Colonic mucosa (tissue), 4 donors: ENCODE measurements around the gene PKP3. TPM values are rescaled to one million over a fixed set of nuclear protein-coding genes. Genes with fewer than 3 reads are reported as not detected.

Source experiments
- DNase-seq: peaks from one replicate; pipeline ENCODE4 v3.0.0-alpha.2; 2020
- H3K27ac ChIP-seq: fragments of 200-600 bp; one replicate; pipeline ENCODE4 v1.8.0; 2021
- H3K27me3 ChIP-seq: fragments of 200-600 bp; one replicate; pipeline ENCODE4 v1.8.0; 2021
- H3K36me3 ChIP-seq: fragments of 200-600 bp; one replicate; pipeline ENCODE4 v1.8.0; 2021
- H3K4me1 ChIP-seq: fragments of 200-600 bp; one replicate; pipeline ENCODE4 v1.8.0; 2021; ENCODE audit warnings: mild to moderate bottlenecking
- H3K4me3 ChIP-seq: fragments of 200-600 bp; one replicate; pipeline ENCODE4 v1.8.0; 2021
- H3K9ac ChIP-seq, 2 donors: one replicate each; pipeline ENCODE4 v1.7.0; 2013; ENCODE audit warnings: control low read depth in 2 of 2, low read depth in 2 of 2, low read length in 2 of 2
- H3K9me3 ChIP-seq: fragments of 200-600 bp; one replicate; pipeline ENCODE4 v1.8.0; 2021
- intact Hi-C: fragments of 100-400 bp; cut with DNase I; formaldehyde crosslinking; loops from one replicate; pipeline ENCODE4 v1.14.1; 2022
- total RNA-seq, 2 donors: library from RNA; stranded (reverse); fragmentation: NEBNext Ultra II Directional in 1 of 2; extraction: Animal tissue kit (Norgen Biotek cat#: 25700) in 1 of 2; gene quantifications; one replicate each; pipeline ENCODE4 v1.2.1, GENCODE V29; 2021
- TF ChIP-seq, protein P1 (sequence below): fragments of 200-600 bp; IDR thresholded peaks from one replicate; pipeline ENCODE4 v1.8.0; 2022; ENCODE audit warnings: antibody characterized with exemption, mild to moderate bottlenecking
- donor health status: healthy.
- donor health status: DM: no; HTN: no; CAD: no.
- donor health status: DM: no; HTN: no; CAD: no.

The PKP3 gene
- total RNA-seq, 2 donors from 2014 or later, result 167 to 247 TPM

DNA sequence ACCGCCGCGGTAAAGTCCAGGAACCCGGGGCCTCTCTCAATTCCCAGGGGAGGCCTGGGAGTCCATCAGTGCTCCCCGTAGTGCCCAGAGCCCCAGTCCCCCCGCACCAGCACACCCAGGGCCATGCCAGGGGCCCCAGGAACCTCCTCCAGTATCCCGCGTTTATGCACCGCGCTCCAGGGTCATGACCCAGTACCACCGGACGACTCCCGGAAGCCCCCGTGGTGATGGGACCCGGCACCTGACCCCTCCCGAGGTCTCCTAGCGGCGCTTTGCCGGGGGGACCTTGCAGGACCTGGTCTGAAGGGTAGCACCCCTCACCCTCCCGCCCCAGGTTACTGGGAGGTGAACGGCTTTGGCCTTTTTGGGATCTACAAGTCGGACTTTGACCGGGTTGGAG lies 13.5 kb upstream of the PKP3 start:
- Histone ChIP-seq H3K9me3 (no peaks in the 10 kb centered on the region), H3K27me3 (no peaks in the 10 kb centered on the region), H3K4me3 (no peak overlapping the region), H3K4me1 (no peaks in the 10 kb centered on the region), H3K27ac (no peak overlapping the region), H3K9ac (no peak overlapping the region), H3K36me3 (no peaks in the 10 kb centered on the region)
- intact Hi-C loops, result no loop called here
- no peak for DNase-seq
- TF ChIP-seq, protein P1, sequence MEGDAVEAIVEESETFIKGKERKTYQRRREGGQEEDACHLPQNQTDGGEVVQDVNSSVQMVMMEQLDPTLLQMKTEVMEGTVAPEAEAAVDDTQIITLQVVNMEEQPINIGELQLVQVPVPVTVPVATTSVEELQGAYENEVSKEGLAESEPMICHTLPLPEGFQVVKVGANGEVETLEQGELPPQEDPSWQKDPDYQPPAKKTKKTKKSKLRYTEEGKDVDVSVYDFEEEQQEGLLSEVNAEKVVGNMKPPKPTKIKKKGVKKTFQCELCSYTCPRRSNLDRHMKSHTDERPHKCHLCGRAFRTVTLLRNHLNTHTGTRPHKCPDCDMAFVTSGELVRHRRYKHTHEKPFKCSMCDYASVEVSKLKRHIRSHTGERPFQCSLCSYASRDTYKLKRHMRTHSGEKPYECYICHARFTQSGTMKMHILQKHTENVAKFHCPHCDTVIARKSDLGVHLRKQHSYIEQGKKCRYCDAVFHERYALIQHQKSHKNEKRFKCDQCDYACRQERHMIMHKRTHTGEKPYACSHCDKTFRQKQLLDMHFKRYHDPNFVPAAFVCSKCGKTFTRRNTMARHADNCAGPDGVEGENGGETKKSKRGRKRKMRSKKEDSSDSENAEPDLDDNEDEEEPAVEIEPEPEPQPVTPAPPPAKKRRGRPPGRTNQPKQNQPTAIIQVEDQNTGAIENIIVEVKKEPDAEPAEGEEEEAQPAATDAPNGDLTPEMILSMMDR, result no peak

DNA sequence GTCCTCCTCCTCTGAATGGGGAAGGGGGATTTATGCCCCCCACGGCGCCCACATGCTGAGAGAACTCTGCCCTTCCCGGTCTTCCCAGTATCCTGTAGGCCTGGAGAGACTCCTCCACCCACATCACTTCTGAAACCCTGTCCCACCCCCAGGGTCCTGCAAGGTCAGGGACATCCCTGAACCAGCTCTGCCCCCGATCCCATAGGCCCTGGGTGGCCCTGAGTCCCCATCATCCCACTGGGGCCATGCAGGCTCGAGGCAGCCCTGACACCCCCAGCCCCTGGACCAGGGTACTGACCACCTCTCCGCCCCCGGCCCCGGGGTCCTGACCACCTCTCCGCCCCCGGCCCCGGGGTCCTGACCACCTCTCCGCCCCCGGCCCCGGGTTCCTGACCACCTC lies 13.0 kb upstream of the PKP3 start:
- Histone ChIP-seq H3K9me3 (no peaks in the 10 kb centered on the region), H3K27me3 (no peaks in the 10 kb centered on the region), H3K4me1 (no peaks in the 10 kb centered on the region), H3K9ac (no peak overlapping the region), H3K36me3 (no peaks in the 10 kb centered on the region), H3K4me3 (no peak overlapping the region), H3K27ac (no peak overlapping the region)
- DNase-seq, result no peak
- intact Hi-C loops, result no loop called here
- TF ChIP-seq, protein P1, result no peak

DNA sequence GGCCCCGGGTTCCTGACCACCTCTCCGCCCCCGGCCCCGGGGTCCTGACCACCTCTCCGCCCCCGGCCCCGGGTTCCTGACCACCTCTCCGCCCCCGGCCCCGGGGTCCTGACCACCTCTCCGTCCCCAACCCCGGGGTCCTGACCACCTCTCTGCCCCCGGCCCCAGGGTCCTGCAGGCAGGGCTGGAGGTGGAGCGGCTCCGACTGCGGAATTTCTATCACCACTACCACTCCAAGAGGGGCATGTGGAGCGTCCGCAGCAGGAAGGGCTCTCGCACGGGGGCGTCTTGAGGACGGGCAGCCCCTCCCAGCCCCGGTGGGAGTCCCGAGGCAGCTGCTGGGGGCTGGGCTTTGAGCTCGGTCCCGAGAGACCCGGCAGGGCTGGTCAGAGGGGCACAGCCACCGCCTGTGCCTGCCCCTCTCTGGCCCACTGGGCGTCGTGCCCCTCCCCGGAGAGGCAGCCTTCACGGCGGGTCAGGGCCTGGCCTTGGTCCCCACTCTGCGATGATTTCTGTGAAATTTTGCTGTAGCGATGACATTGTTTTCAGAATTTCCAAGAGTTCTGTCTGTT lies 12.4 kb upstream of the PKP3 start:
- intact Hi-C loops, result no loop called here
- DNase-seq, result no peak
- TF ChIP-seq, protein P1, result no peak
- Histone ChIP-seq H3K9me3 (no peaks in the 10 kb centered on the region), H3K27ac (no peak overlapping the region), H3K36me3 (no peaks in the 10 kb centered on the region), H3K9ac (no peak overlapping the region), H3K4me3 (no peak overlapping the region), H3K27me3 (no peaks in the 10 kb centered on the region), H3K4me1 (no peaks in the 10 kb centered on the region)

DNA sequence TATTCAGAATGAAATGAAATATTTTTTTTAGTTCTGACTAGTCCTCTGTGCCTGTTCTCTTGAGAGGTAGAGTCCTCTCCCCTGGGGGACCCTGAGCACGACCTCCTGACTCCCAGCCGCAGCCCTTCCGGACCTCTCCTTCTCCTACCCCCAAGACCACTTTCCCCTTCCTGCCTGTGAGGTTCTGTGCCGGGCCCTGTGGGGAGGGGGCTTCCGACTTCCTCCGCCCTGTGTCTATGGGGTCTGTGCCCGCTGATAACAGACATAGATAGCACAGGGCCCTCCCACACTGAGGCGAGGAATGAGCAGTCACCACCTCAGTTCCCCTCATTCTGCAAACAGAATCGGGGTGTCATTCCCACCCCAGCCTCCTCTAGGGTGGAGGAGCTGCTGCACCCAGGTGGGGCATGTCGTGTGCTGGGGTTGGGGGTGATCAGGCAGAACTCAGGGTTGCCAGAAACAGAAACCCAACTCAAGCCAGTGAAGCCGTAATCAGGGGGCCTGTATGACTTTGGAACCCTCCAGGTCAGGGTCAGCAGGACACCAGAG lies 11.9 kb upstream of the PKP3 start:
- no peak overlapping the region for H3K27ac ChIP-seq
- TF ChIP-seq, protein P1, result no peak
- intact Hi-C loops, result no loop called here
- no peaks in the 10 kb centered on the region for H3K36me3 ChIP-seq
- no peak for DNase-seq
- no peaks in the 10 kb centered on the region for H3K27me3 ChIP-seq
- no peaks in the 10 kb centered on the region for H3K9me3 ChIP-seq
- no peak overlapping the region for H3K4me3 ChIP-seq
- H3K4me1 ChIP-seq, result no peaks in the 10 kb centered on the region
- no peak overlapping the region for H3K9ac ChIP-seq

DNA sequence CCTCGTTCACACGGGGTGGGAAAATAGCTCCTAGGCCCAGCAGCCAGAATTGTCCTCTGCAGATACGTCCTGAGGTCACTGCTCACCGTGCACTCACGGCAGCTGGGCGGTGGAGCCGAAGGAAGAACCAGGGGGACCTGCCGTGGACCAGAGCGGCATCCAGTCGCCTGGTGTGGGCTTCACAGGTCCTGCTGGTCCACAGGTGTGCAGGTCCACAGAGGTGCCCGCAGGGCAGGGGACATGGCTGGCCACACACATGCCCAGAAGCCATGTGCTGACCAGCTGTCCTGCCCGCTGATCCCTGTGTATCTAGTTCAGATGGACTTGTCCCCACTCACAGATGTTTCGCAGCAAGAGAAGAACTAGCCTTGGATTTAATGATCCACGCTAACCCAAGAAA lies 10.6 kb upstream of the PKP3 start:
- no peak overlapping the region for H3K9ac ChIP-seq
- no peaks in the 10 kb centered on the region for H3K9me3 ChIP-seq
- H3K4me1 ChIP-seq, result no peaks in the 10 kb centered on the region
- no peaks in the 10 kb centered on the region for H3K36me3 ChIP-seq
- TF ChIP-seq, protein P1, result no peak
- H3K27ac ChIP-seq, result no peak overlapping the region
- no peak for DNase-seq
- intact Hi-C loops, result no loop called here
- no peak overlapping the region for H3K4me3 ChIP-seq
- H3K27me3 ChIP-seq, result no peaks in the 10 kb centered on the region
